ENCODE data around the gene CLEC17A.
"Not testable (repeated sequence)": the region's sequence is repeated elsewhere in the genome, so short reads cannot be mapped to it uniquely, and the experiment has no call there.

Gene CLEC17A, protein sequence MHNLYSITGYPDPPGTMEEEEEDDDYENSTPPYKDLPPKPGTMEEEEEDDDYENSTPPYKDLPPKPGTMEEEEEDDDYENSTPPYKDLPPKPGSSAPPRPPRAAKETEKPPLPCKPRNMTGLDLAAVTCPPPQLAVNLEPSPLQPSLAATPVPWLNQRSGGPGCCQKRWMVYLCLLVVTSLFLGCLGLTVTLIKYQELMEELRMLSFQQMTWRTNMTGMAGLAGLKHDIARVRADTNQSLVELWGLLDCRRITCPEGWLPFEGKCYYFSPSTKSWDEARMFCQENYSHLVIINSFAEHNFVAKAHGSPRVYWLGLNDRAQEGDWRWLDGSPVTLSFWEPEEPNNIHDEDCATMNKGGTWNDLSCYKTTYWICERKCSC

DNA sequence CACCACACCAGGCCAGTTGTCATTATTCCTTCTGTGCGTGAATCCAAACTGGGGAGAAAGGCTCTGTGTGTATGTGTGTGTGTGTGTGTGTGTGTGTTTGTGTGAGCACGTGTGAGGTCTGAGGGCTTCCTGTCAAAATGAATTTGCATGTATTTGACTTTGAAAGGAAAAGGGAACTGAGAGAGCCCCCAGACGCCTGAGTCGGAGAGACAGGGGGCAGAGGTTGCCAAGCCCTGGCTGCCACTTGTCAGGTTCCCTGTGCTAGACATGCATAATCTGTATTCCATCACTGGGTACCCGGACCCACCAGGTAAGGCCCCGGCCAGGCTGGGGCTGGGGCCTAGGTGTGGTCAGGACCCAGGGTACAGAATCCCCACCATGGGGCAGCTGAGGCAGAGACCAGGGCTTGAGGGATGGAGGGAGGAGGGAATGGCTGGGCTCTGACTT, at the start of gene CLEC17A:
Gene CLEC17A, plus strand, starts transcription at position 191 of the 447 bp plus-strand sequence. Its CDS starts 77 bp downstream, at position 268.
- no peak for DNase-seq
- TF ChIP-seq POLR2A (IDR thresholded peaks at IDR 0.05; ENCODE audit: low read length) (no peak), GATA1 (IDR thresholded peaks at IDR 0.05; ENCODE audit: low read depth, low read length) (no peak)

DNA sequence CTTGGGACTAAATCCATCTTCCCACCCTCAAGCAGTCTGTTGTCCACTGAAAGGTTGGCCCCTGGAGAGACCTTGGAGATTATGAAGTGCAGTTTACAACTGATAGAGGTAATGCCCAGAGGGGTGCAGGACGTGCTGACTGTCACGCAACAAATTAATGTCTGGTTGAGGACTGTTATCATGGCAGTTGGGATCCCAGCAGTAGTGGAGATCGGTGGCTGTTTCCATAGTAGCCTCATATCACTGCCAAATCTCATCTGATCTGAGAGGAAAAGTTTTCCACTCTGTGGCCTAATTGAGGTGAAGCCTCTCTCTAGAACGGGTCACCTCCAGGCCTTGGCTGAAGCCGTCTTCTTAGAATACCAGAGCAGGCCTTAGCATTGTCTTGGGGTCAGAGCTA, 49.4 kb upstream of the CLEC17A start:
- DNase-seq = peak in 1 of 2 experiments; percentile 58
- TF ChIP-seq GATA1 (IDR thresholded peaks at IDR 0.05; ENCODE audit: low read depth, low read length) (no peak), POLR2A (IDR thresholded peaks at IDR 0.05; ENCODE audit: low read length) (no peak)

DNA sequence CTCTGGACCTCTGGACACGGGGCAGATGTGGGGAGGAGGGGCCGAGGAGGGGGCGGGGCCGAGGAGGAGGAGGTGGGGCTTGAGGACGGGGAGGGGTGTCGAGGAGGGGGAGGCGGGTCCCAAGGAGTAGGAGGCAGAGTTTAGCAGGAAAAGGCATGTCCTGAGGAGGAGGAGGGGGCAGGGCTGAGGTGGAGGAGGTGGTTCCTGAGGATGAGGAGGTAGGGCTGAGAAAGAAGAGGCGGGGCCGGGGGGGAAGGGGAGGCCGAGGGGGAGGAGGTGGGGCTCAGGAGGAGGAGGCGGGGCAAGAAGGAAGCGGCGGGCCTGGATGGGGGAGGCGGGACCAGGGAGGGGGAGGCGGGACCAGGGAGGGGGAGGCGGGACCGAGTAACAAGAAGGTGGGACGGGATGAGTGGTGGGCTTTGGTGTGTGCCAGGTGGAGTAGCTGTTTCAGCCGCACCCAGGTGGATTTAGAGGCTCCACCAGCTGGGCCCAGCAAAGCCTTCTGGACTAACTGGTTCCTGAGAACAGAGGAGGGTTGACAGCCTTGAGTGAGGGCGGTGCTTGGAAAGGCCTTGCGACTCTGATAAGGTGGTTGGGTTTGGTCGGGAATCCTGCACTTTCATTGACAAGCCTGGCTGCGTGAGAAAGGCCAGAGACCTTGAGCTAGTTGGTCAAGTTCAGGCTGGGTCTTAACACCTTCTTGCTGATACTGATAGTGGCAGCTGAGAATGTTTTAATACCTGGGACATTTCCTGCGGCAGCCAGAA, 45.8 kb upstream of the CLEC17A start:
- DNase-seq = peak; percentile 92 to 94

DNA sequence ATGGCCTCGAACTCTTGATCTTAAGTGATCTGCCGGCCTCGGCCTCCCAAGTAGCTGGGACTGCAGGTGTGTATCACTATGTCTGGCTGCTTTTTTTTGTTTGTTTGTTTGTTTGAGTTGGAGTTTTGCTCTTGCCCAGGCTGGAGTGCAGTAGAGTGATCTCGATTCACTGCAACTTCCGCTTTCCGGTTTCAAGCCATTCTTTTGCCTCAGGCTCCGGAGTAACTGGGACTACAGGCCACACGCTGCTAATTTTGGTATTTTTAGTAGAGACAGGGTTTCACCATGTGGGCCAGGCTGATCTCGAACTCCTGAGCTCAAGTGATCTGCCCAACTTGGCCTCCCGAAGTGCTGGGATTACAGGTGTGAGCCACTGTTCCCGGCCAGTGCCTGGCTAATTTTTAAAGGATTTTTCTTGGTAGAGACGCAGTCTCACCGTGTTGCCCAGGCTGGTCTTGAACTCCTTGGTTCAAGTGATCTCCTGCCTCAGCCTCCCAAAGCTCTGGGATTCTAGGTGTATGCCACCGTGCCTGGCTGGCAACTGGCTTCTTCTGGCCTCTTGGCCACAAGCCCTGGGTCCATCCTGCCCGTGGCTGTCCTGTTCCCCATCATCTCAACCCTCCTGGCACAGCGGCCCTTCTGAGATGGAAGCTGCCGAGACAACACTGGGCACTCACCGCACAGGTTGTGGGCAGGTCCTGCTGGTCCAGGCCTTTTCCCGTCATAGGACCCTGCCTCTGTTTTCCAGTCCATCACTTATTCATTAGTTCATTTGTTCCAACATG, 42.0 kb upstream of the CLEC17A start:
- no peak for TF ChIP-seq POLR2A (IDR thresholded peaks at IDR 0.05; ENCODE audit: low read length)
- TF ChIP-seq GATA1 (IDR thresholded peaks at IDR 0.05; ENCODE audit: low read depth, low read length) = no peak

More for the DNA sequence above, 45.8 kb upstream of the CLEC17A start:
- TF ChIP-seq POLR2A (IDR thresholded peaks at IDR 0.05; ENCODE audit: low read length) (peak; percentile 22), GATA1 (IDR thresholded peaks at IDR 0.05; ENCODE audit: low read depth, low read length) (no peak)

DNA sequence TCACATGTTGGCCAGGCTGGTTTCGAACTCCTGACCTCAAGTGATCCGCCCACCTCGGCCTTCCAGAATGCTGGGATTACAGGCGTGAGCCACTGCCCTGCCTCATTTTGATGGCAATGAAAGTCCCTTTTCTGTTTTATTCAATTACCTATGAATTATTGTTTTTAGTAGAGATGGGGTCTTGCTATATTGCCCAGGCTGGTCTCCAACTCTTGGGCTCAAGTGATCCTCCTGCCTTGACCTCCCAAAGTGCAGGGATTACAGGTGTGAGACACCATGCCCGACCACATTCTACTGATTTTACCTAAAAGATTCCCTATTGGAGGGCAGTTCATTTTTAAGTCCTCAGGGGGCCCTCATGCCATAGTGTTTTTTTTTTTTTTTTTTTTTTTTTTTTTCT, 40.9 kb upstream of the CLEC17A start:
- not testable (repeated sequence) for DNase-seq

More for the DNA sequence above, 42.0 kb upstream of the CLEC17A start:
- DNase-seq = no peak

DNA sequence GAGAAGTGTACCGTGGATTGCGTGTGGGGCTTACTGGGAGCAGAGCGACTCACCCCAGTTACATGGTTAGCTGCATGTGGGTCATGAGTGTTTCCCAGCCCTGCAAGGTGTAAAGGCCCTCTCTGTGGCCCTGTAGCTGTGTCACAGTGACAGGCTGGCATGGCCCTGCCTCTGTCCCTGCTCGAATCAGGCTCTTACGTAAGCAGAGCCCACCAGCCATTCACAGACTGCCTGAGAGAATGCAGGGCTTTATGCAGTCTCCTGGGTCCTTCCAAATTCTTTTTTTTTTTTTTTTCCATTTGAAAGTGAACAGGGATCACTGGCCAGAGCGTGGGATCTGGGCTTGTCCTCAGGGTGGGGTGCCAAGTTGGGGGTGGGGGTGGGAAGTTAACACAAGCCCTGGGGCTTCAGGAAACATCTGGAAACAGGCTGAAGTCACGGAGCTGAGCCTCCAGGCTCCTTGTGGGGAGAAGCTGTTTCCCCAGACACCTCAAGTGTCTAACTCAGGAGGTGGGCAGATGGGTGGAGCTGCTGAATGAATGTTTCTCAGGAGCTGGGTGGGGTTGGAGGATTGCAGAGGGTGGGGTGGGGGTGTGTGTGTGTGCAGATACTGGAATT, 40.1 kb upstream of the CLEC17A start:
- TF ChIP-seq POLR2A (IDR thresholded peaks at IDR 0.05; ENCODE audit: low read length) (no peak), GATA1 (IDR thresholded peaks at IDR 0.05; ENCODE audit: low read depth, low read length) (no peak)
- peak; percentile 46 to 60 for DNase-seq

DNA sequence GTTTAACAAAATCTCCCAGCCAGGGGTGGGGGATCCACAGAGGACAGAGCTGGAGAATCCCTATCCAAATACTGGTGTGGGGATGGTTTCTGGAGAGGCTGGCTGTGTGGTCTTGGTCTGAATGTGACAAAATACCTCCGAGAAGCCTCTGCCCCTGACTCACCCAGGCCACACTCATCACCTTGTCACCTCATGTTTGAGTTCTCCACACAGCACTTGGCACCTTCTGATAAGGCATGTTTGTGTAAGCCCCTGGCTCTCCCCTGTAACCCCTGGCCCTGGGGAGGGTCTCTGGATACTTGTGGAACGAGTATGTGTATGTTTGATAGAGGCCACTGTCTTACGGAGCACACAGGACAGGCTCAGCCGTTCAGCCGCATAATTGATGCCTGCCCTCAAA, 38.8 kb upstream of the CLEC17A start:
- no peak for TF ChIP-seq POLR2A (IDR thresholded peaks at IDR 0.05; ENCODE audit: low read length)
- no peak for TF ChIP-seq GATA1 (IDR thresholded peaks at IDR 0.05; ENCODE audit: low read depth, low read length)
- no peak for DNase-seq

DNA sequence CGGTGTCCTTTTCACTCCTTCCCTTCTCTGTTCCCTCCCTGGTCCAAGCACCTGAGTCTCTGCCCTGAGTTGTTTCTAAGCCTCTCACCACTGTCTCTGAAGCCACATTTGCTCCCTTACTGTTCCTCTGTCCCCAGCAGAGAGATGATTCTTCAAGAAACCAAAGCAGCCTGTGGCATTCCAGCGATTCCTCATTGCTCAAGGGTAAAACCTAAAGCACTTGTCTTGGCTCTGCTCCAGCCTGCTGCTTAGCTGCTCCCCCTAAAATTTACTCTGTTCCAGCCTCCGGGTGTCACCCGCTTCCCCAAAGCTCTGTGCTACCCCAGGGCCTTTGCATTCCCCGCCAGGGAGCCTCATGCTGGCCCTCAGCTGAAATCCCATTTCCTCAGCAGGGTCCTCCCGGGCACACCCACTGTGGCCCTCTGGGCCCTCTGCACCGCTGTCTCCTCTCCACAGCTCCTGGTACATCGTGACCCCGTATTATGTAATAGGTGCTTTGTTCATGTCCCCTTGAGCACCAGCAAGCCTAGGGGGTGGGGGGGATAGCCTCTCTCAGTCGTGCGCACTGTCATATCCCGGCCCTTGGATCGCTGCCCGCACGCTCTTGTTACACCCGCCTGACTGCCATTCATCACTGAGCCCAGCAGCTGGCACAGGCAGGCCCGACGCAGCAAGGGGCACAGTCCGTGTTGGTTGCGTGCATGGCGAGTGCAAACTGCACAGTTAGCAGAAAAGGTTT, 37.7 kb upstream of the CLEC17A start:
- no peak for DNase-seq
- no peak for TF ChIP-seq POLR2A (IDR thresholded peaks at IDR 0.05; ENCODE audit: low read length)
- TF ChIP-seq GATA1 (IDR thresholded peaks at IDR 0.05; ENCODE audit: low read depth, low read length) = no peak

DNA sequence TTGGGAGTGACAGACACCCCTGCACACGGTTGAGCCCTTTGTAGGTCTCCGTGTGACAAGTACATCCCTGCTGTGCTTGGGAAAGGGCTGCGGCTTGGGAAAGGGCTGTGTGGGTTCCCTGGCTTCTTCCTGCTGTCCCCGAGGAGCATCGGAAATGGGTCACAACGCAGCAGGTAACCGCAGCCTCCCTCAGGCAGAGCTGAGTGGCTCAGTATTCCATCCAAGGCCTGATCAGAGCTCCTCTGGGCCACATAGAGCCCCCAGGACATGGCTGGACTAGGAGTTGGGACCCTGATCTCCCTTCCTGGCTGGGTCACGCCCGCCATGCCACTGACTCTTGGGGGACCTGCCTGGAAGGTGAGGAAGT, 37.2 kb upstream of the CLEC17A start:
- DNase-seq = no peak
- TF ChIP-seq POLR2A (IDR thresholded peaks at IDR 0.05; ENCODE audit: low read length) (no peak), GATA1 (IDR thresholded peaks at IDR 0.05; ENCODE audit: low read depth, low read length) (no peak)

DNA sequence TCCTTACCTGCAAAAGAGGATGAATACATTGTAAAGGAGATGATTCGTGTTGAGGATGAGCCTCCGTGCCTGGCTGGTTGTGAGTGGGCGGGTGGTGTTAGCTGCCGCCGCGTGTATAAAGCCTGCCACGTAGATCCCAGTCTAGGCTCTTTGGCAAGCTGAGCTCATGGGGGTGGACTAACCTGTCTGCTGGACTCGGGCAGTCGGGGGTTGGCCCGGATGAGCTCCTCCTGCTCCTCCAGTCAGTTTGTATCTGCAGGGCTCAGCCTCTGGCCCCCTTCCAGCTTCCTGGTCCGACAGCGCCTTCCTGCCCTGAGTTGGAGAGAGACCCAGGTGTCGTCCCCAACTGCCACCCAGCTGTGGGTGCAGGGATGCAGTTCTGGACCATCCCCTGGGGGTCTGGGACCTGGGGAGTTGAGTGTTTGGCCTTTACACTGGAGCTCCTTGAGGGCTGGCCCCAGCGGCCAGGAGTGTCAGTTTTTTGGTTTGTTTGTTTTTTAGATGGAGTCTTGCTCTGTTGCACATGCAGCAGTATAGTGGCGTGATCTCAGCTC, 32.6 kb upstream of the CLEC17A start:
- DNase-seq = no peak
- no peak for TF ChIP-seq GATA1 (IDR thresholded peaks at IDR 0.05; ENCODE audit: low read depth, low read length)
- TF ChIP-seq POLR2A (IDR thresholded peaks at IDR 0.05; ENCODE audit: low read length) = no peak

DNA sequence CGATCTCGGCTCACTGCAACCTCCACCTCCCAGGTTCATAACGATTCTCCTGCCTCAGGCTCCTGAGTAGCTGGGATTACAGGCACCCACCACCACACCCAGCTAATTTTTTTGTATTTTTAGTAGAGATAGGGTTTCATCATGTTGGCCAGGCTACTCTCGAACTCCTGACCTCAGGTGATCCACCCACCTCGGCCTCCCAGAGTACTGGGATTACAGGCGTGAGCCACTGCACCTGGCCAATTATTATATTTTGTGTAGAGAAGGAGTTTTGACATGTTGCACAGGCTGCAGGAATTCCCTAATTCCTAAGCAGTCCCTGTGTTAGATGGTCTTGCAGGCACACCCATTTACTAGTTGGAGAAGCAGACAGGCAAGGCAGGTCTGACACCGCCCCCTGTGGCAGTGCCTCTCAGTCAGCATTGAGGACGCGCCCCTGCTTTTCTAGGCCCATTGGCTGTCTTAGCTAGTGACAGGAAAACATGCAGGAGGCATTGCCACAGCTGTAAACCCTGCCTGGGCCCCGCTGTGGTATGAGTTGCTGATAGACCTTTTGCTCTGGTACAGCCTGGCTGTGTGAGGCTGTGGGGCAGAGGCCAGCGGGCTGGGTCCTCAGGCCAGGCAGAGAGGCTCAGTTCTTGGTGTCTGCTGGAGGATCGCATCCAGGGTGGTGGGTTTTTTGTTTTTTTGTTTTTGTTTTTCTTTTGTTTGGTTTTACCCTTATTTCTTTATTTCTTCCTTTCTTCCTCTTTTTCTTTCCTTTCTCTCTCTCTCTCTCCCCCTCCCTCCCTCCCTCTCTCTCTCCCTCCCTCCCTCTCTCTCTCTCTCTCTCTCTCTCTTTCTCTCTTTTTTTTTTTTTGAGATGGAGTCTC, 31.5 kb upstream of the CLEC17A start:
- DNase-seq = peak; percentile 87 to 89

DNA sequence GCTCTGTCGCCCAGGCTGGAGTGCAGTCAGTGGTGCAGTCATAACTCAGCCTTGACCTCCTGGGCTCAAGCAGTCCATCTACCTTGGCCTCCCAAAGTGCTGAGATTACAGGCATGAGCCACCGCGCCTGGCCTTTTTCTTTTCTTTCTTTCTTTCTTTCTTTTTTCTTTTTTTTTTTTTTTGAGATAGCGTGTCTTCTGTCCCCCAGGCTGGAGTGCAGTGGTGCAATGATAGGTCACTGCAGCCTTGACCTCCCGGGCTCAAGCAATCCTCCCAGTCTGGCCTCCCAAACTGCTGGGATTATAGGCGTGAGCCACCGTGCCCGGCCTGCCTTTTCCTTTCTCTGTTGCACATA, 30.9 kb upstream of the CLEC17A start:
- not testable (repeated sequence) for DNase-seq
